ENCODE results near the gene NEK8.

NEK8 gene

DNA sequence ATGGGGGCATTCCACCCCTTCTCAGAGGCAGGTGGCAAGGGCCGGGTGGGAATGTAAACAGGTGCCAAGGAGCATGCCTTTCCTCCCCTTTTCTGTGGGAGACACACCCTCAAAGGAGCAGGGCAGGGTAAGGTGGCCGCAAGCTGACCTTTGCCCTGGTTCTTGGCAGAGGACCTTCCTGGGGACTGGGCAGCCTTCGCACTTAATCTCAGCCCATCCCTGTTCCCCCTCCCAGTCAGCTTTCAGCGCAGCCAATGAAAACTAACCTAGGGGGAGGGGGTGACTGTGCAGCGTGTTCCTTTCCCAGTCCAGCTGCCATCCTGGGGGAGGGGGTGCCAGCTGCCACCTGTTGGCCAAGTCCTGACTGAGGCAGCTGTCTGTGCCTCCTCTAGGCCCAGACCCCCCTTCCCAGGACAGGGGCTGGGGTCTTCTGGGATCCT lies 18.0 kb downstream of the NEK8 start:
- no peak for ATAC-seq
- TF ChIP-seq GLIS3 (CRISPR knock-in tag; IDR thresholded peaks at IDR 0.05) (no peak), ZNF70 (CRISPR knock-in tag; IDR thresholded peaks at IDR 0.05) (no peak), OSR1 (CRISPR knock-in tag; IDR thresholded peaks at IDR 0.05) (no peak), ZFP30 (CRISPR knock-in tag; IDR thresholded peaks at IDR 0.05) (no peak), PPARA (CRISPR knock-in tag; IDR thresholded peaks at IDR 0.05; ENCODE audit: borderline replicate concordance) (no peak), CSDC2 (CRISPR knock-in tag; IDR thresholded peaks at IDR 0.05) (no peak), TCF4 (CRISPR knock-in tag; IDR thresholded peaks at IDR 0.05; ENCODE audit: borderline replicate concordance) (no peak), ZNF8 (CRISPR knock-in tag; IDR thresholded peaks at IDR 0.05) (no peak), ZFP3 (CRISPR knock-in tag; IDR thresholded peaks at IDR 0.05) (no peak), RARB (CRISPR knock-in tag; IDR thresholded peaks at IDR 0.05) (no peak), ISL1 (CRISPR knock-in tag; IDR thresholded peaks at IDR 0.05) (no peak), SNAI2 (CRISPR knock-in tag; IDR thresholded peaks at IDR 0.05) (no peak), ZC3H10 (CRISPR knock-in tag; IDR thresholded peaks at IDR 0.05) (no peak), ESRRG (CRISPR knock-in tag; IDR thresholded peaks at IDR 0.05) (no peak)
- TF ChIP-seq, protein P1, sequence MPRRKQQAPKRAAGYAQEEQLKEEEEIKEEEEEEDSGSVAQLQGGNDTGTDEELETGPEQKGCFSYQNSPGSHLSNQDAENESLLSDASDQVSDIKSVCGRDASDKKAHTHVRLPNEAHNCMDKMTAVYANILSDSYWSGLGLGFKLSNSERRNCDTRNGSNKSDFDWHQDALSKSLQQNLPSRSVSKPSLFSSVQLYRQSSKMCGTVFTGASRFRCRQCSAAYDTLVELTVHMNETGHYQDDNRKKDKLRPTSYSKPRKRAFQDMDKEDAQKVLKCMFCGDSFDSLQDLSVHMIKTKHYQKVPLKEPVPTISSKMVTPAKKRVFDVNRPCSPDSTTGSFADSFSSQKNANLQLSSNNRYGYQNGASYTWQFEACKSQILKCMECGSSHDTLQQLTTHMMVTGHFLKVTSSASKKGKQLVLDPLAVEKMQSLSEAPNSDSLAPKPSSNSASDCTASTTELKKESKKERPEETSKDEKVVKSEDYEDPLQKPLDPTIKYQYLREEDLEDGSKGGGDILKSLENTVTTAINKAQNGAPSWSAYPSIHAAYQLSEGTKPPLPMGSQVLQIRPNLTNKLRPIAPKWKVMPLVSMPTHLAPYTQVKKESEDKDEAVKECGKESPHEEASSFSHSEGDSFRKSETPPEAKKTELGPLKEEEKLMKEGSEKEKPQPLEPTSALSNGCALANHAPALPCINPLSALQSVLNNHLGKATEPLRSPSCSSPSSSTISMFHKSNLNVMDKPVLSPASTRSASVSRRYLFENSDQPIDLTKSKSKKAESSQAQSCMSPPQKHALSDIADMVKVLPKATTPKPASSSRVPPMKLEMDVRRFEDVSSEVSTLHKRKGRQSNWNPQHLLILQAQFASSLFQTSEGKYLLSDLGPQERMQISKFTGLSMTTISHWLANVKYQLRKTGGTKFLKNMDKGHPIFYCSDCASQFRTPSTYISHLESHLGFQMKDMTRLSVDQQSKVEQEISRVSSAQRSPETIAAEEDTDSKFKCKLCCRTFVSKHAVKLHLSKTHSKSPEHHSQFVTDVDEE (CRISPR knock-in tag; IDR thresholded peaks at IDR 0.05) = no peak
- TF ChIP-seq, protein P2, sequence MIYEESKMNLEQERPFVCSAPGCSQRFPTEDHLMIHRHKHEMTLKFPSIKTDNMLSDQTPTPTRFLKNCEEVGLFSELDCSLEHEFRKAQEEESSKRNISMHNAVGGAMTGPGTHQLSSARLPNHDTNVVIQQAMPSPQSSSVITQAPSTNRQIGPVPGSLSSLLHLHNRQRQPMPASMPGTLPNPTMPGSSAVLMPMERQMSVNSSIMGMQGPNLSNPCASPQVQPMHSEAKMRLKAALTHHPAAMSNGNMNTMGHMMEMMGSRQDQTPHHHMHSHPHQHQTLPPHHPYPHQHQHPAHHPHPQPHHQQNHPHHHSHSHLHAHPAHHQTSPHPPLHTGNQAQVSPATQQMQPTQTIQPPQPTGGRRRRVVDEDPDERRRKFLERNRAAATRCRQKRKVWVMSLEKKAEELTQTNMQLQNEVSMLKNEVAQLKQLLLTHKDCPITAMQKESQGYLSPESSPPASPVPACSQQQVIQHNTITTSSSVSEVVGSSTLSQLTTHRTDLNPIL (CRISPR knock-in tag; IDR thresholded peaks at IDR 0.05; ENCODE audit: low read depth) = no peak
- TF ChIP-seq, protein P3, sequence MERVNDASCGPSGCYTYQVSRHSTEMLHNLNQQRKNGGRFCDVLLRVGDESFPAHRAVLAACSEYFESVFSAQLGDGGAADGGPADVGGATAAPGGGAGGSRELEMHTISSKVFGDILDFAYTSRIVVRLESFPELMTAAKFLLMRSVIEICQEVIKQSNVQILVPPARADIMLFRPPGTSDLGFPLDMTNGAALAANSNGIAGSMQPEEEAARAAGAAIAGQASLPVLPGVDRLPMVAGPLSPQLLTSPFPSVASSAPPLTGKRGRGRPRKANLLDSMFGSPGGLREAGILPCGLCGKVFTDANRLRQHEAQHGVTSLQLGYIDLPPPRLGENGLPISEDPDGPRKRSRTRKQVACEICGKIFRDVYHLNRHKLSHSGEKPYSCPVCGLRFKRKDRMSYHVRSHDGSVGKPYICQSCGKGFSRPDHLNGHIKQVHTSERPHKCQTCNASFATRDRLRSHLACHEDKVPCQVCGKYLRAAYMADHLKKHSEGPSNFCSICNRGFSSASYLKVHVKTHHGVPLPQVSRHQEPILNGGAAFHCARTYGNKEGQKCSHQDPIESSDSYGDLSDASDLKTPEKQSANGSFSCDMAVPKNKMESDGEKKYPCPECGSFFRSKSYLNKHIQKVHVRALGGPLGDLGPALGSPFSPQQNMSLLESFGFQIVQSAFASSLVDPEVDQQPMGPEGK (CRISPR knock-in tag; IDR thresholded peaks at IDR 0.05; ENCODE audit: borderline replicate concordance) = no peak
- TF ChIP-seq, protein P4, sequence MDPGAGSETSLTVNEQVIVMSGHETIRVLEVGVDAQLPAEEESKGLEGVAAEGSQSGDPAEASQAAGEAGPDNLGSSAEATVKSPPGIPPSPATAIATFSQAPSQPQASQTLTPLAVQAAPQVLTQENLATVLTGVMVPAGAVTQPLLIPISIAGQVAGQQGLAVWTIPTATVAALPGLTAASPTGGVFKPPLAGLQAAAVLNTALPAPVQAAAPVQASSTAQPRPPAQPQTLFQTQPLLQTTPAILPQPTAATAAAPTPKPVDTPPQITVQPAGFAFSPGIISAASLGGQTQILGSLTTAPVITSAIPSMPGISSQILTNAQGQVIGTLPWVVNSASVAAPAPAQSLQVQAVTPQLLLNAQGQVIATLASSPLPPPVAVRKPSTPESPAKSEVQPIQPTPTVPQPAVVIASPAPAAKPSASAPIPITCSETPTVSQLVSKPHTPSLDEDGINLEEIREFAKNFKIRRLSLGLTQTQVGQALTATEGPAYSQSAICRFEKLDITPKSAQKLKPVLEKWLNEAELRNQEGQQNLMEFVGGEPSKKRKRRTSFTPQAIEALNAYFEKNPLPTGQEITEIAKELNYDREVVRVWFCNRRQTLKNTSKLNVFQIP (CRISPR knock-in tag; IDR thresholded peaks at IDR 0.05; ENCODE audit: borderline replicate concordance, low read depth) = no peak

DNA sequence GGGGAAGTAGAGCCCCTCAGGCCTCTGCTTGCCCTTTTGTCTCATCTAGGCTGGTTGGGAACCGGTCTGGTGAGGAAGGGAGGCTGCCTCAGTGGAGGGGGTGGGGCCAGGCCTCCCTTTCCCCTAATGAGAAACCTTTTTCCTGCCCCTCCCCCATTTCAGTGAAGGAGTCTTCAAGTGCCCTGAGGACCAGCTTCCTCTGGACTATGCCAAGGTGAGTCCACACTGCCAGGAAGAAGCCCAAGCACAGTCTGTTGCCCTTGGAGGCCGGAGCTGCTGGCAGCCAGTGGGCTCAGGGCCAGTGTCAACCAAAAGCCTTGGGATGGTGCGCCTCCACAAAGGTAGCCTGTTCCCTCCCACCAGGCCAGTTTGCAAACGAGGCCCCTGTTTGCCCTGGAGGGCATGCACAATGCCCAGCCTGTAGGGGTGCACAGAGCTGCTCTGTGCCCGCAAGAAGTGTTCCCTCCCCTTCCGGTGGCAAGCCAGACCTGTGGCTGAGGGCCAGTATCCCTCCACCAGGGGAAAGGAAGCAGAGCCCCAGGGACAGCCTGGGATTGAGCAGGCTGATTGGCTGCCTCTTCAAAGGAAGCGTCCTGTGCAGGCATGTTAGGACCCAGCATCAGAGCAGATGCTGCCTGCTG lies 18.6 kb downstream of the NEK8 start:
- TF ChIP-seq ZNF70 (CRISPR knock-in tag; IDR thresholded peaks at IDR 0.05) = no peak
- TF ChIP-seq, protein P2 (CRISPR knock-in tag; IDR thresholded peaks at IDR 0.05; ENCODE audit: low read depth) = no peak
- no peak for TF ChIP-seq ARNTL (CRISPR knock-in tag; IDR thresholded peaks at IDR 0.05; ENCODE audit: borderline replicate concordance, low read depth)
- TF ChIP-seq, protein P5, sequence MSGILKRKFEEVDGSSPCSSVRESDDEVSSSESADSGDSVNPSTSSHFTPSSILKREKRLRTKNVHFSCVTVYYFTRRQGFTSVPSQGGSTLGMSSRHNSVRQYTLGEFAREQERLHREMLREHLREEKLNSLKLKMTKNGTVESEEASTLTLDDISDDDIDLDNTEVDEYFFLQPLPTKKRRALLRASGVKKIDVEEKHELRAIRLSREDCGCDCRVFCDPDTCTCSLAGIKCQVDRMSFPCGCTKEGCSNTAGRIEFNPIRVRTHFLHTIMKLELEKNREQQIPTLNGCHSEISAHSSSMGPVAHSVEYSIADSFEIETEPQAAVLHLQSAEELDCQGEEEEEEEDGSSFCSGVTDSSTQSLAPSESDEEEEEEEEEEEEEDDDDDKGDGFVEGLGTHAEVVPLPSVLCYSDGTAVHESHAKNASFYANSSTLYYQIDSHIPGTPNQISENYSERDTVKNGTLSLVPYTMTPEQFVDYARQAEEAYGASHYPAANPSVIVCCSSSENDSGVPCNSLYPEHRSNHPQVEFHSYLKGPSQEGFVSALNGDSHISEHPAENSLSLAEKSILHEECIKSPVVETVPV (CRISPR knock-in tag; IDR thresholded peaks at IDR 0.05) = no peak
- no peak for TF ChIP-seq TOX (CRISPR knock-in tag; IDR thresholded peaks at IDR 0.05; ENCODE audit: borderline replicate concordance)
- no peak for TF ChIP-seq SNAI2 (CRISPR knock-in tag; IDR thresholded peaks at IDR 0.05)
- no peak for TF ChIP-seq TCF4 (CRISPR knock-in tag; IDR thresholded peaks at IDR 0.05; ENCODE audit: borderline replicate concordance)
- TF ChIP-seq PPARA (CRISPR knock-in tag; IDR thresholded peaks at IDR 0.05; ENCODE audit: borderline replicate concordance) = no peak
- TF ChIP-seq ISL1 (CRISPR knock-in tag; IDR thresholded peaks at IDR 0.05) = no peak
- TF ChIP-seq, protein P4 (CRISPR knock-in tag; IDR thresholded peaks at IDR 0.05; ENCODE audit: borderline replicate concordance, low read depth) = no peak
- ATAC-seq = no peak
